HepG2 (cell line): ENCODE results near the gene VRK3. TPM values are rescaled to one million over a fixed set of nuclear protein-coding genes. Genes with fewer than 3 reads are reported as not detected.

Experiments used
- BHLHE40 ChIP-seq: IDR thresholded peaks from 2 replicates; pipeline ENCODE4 v1.6.1; 2011; ENCODE audit warnings: low read length, improper control_type of control experiment
- CHD4 ChIP-seq: fragments of 200-600 bp; sonication (generic); IDR thresholded peaks from 2 replicates; pipeline ENCODE4 v1.7.0; 2017; ENCODE audit warnings: mild to moderate bottlenecking, low read length, borderline replicate concordance
- ELF3 ChIP-seq: IDR thresholded peaks from 2 replicates; pipeline ENCODE4 v1.6.1; 2016; ENCODE audit warnings: missing genetic modification reagents, missing compliant biosample characterization
- HMGA1 ChIP-seq: sonication (generic); formaldehyde crosslinking; conservative IDR thresholded peaks from 2 replicates; pipeline ENCODE4 v1.4.0; 2020; ENCODE audit warnings: missing genetic modification reagents
- HNRNPH1 ChIP-seq: fragments of 200-400 bp; formaldehyde crosslinking; optimal IDR thresholded peaks from 2 replicates; pipeline ENCODE3; 2017; ENCODE audit warnings: mild to moderate bottlenecking, low read depth, low read length
- IRX3 ChIP-seq: sonication (generic); formaldehyde crosslinking; IDR thresholded peaks from 2 replicates; pipeline ENCODE4 v1.8.1; 2023; ENCODE audit warnings: mild to moderate bottlenecking, low read depth, missing genetic modification reagents, borderline replicate concordance
- LCORL ChIP-seq, 2 experiments: fragments of 450-650 bp in 1 of 2; sonication (generic) in 1 of 2; formaldehyde crosslinking in 1 of 2; IDR thresholded peaks; 2 replicates each; pipeline versions ENCODE4 v1.5.0 to v1.6.1; 2017 to 2020; ENCODE audit warnings: antibody characterized with exemption in 1 of 2, missing genetic modification reagents in 1 of 2
- NFE2 ChIP-seq: sonication (generic); formaldehyde crosslinking; IDR thresholded peaks from 2 replicates; pipeline ENCODE4 v1.4.0; 2020; ENCODE audit warnings: missing genetic modification reagents
- PITX1 ChIP-seq: sonication (generic); formaldehyde crosslinking; IDR thresholded peaks from 2 replicates; pipeline ENCODE4 v1.5.1; 2020; ENCODE audit warnings: mild to moderate bottlenecking, missing genetic modification reagents
- TAF1 ChIP-seq: sonication (generic); formaldehyde crosslinking; IDR thresholded peaks from 2 replicates; pipeline ENCODE4 v1.4.0; 2020; ENCODE audit warnings: missing genetic modification reagents
- ZKSCAN8 ChIP-seq: IDR thresholded peaks from 2 replicates; pipeline ENCODE4 v1.6.1; 2016; ENCODE audit warnings: borderline replicate concordance, missing genetic modification reagents, missing compliant biosample characterization
- ZMAT3 ChIP-seq: sonication (generic); formaldehyde crosslinking; conservative IDR thresholded peaks from 2 replicates; pipeline ENCODE4 v1.7.0; 2021; ENCODE audit warnings: missing genetic modification reagents
- ZNF230 ChIP-seq: sonication (generic); formaldehyde crosslinking; IDR thresholded peaks from 2 replicates; pipeline ENCODE4 v1.4.0; 2020; ENCODE audit warnings: mild to moderate bottlenecking, missing genetic modification reagents
- ZNF24 ChIP-seq: fragments of 450-650 bp; IDR thresholded peaks from 2 replicates; pipeline ENCODE4 v1.6.1; 2017; ENCODE audit warnings: antibody characterized with exemption, mild to moderate bottlenecking
- ZNF260 ChIP-seq: sonication (generic); formaldehyde crosslinking; IDR thresholded peaks from 2 replicates; pipeline ENCODE4 v1.4.0; 2020; ENCODE audit warnings: missing genetic modification reagents, low read depth, mild to moderate bottlenecking, borderline replicate concordance
- ZNF282 ChIP-seq: fragments of 450-650 bp; IDR thresholded peaks from 2 replicates; pipeline ENCODE4 v1.6.1; 2018; ENCODE audit not compliant: partially characterized antibody
- ZNF331 ChIP-seq: sonication (generic); formaldehyde crosslinking; IDR thresholded peaks from 2 replicates; pipeline ENCODE4 v1.4.0; 2020; ENCODE audit warnings: missing genetic modification reagents
- ZNF468 ChIP-seq: sonication (generic); formaldehyde crosslinking; IDR thresholded peaks from 2 replicates; pipeline ENCODE4 v1.8.0; 2022; ENCODE audit warnings: mild to moderate bottlenecking, moderate library complexity, missing genetic modification reagents
- ZNF569 ChIP-seq: sonication (generic); formaldehyde crosslinking; IDR thresholded peaks from 2 replicates; pipeline ENCODE4 v1.5.0; 2020; ENCODE audit warnings: mild to moderate bottlenecking, missing genetic modification reagents, moderate library complexity, borderline replicate concordance
- ZNF629 ChIP-seq: sonication (generic); formaldehyde crosslinking; conservative IDR thresholded peaks from 2 replicates; pipeline ENCODE4 v1.5.0; 2020; ENCODE audit warnings: missing genetic modification reagents
- polyA plus RNA-seq, 8 experiments: library from polyadenylated mRNA; depleted of rRNA in 3 of 8; stranded (reverse) in 7 of 8; unstranded in 1 of 8; fragments of >200 nt; fragmentation: Illumina TruSeq in 4 of 8; extraction: Trizol in 4 of 8; gene quantifications; 2 replicates each; pipeline versions ENCODE4 v1.2.1 to v1.2.3, GENCODE V29; 2011 to 2016; ENCODE audit warnings: low read depth in 4 of 8, missing spikeins in 1 of 8, mixed read lengths in 1 of 8; ENCODE audit not compliant: insufficient read depth in 1 of 8
- total RNA-seq, 5 experiments: library from RNA; depleted of rRNA; stranded (reverse); fragments of >200 nt; fragmentation: Illumina TruSeq; extraction: Trizol; gene quantifications; 2 replicates each; pipeline ENCODE4 v1.2.3, GENCODE V29; 2016; ENCODE audit warnings: low read depth in 1 of 5
- TF ChIP-seq, protein P1 (sequence below): sonication (generic); formaldehyde crosslinking; IDR thresholded peaks from 2 replicates; pipeline ENCODE4 v1.4.0; 2020; ENCODE audit warnings: mild to moderate bottlenecking, missing genetic modification reagents
- TF ChIP-seq, protein P2 (sequence below): sonication (generic); formaldehyde crosslinking; IDR thresholded peaks from 2 replicates; pipeline ENCODE4 v1.5.1; 2020; ENCODE audit warnings: missing genetic modification reagents, mild to moderate bottlenecking, borderline replicate concordance
- TF ChIP-seq, protein P3 (sequence below): sonication (generic); formaldehyde crosslinking; conservative IDR thresholded peaks from 2 replicates; pipeline ENCODE4 v1.8.0; 2022; ENCODE audit warnings: mild to moderate bottlenecking, moderate library complexity, missing genetic modification reagents
- TF ChIP-seq, protein P4 (sequence below): sonication (generic); formaldehyde crosslinking; IDR thresholded peaks from 2 replicates; pipeline ENCODE4 v1.5.1; 2020; ENCODE audit warnings: mild to moderate bottlenecking, moderate library complexity, missing genetic modification reagents

Gene VRK3
- total and polyA plus RNA-seq, 2 of the 13 experiments (the other 11 are each of a cell fraction or from before 2014, with no cell fraction given): 23.8 to 28.3 TPM

DNA sequence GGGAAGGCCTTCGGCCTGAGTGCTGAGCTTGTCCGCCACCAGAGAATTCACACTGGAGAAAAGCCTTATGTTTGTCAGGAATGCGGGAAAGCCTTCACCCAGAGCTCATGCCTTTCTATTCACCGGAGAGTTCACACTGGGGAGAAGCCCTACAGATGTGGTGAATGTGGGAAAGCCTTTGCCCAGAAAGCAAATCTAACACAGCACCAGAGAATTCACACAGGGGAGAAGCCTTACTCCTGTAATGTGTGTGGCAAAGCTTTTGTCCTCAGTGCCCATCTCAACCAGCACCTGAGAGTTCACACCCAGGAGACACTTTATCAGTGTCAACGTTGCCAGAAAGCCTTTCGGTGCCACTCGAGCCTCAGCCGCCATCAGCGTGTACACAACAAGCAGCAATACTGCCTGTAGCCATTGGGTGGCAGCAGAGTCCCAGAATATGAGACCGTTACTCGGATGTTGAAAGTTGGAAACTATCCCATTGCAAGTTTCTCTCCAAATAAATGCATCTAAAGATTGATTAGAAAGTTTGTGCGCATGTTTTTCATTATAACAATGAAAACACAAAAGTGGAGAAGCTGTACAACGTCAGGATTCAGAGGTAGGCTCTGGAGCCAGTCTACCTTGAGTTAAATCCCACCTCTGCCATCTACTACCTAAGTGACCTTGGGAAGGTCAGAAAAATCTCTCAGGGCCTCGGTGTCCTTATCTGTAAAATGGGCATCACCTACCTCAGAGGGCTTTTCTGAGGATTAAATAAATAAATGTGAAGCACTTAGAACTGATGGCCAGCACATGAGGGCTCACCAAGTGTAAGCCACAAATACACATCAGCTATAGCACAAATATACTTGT, 21.7 kb upstream of the VRK3 start (continued):
- no peak for TF ChIP-seq ZNF24
- TF ChIP-seq HNRNPH1: no peak
- TF ChIP-seq, protein P1, sequence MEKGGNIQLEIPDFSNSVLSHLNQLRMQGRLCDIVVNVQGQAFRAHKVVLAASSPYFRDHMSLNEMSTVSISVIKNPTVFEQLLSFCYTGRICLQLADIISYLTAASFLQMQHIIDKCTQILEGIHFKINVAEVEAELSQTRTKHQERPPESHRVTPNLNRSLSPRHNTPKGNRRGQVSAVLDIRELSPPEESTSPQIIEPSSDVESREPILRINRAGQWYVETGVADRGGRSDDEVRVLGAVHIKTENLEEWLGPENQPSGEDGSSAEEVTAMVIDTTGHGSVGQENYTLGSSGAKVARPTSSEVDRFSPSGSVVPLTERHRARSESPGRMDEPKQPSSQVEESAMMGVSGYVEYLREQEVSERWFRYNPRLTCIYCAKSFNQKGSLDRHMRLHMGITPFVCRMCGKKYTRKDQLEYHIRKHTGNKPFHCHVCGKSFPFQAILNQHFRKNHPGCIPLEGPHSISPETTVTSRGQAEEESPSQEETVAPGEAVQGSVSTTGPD (CRISPR knock-in tag): no peak
- no peak for TF ChIP-seq ZKSCAN8 (CRISPR knock-in tag)
- no peak for TF ChIP-seq ZMAT3 (CRISPR knock-in tag)
- TF ChIP-seq ZNF629 (CRISPR knock-in tag): peak; percentile 83
- TF ChIP-seq, protein P2, sequence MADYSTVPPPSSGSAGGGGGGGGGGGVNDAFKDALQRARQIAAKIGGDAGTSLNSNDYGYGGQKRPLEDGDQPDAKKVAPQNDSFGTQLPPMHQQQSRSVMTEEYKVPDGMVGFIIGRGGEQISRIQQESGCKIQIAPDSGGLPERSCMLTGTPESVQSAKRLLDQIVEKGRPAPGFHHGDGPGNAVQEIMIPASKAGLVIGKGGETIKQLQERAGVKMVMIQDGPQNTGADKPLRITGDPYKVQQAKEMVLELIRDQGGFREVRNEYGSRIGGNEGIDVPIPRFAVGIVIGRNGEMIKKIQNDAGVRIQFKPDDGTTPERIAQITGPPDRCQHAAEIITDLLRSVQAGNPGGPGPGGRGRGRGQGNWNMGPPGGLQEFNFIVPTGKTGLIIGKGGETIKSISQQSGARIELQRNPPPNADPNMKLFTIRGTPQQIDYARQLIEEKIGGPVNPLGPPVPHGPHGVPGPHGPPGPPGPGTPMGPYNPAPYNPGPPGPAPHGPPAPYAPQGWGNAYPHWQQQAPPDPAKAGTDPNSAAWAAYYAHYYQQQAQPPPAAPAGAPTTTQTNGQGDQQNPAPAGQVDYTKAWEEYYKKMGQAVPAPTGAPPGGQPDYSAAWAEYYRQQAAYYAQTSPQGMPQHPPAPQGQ (CRISPR knock-in tag): no peak
- TF ChIP-seq ZNF468 (CRISPR knock-in tag): no peak
- TF ChIP-seq CHD4: peak; percentile 75; the same call in 1 of the 2 replicates
- TF ChIP-seq BHLHE40: no peak
- no peak for TF ChIP-seq NFE2 (CRISPR knock-in tag)
- TF ChIP-seq ZNF282: no peak
- 0 out of 2 replicates have a peak, but pooled peaks have one; percentile 22 for TF ChIP-seq ELF3
- no peak for TF ChIP-seq HMGA1
- TF ChIP-seq, protein P3, sequence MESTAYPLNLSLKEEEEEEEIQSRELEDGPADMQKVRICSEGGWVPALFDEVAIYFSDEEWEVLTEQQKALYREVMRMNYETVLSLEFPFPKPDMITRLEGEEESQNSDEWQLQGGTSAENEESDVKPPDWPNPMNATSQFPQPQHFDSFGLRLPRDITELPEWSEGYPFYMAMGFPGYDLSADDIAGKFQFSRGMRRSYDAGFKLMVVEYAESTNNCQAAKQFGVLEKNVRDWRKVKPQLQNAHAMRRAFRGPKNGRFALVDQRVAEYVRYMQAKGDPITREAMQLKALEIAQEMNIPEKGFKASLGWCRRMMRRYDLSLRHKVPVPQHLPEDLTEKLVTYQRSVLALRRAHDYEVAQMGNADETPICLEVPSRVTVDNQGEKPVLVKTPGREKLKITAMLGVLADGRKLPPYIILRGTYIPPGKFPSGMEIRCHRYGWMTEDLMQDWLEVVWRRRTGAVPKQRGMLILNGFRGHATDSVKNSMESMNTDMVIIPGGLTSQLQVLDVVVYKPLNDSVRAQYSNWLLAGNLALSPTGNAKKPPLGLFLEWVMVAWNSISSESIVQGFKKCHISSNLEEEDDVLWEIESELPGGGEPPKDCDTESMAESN (CRISPR knock-in tag): no peak
- TF ChIP-seq ZNF230 (CRISPR knock-in tag): no peak
- no peak for TF ChIP-seq PITX1 (CRISPR knock-in tag)
- no peak for TF ChIP-seq ZNF260 (CRISPR knock-in tag)
- no peak for TF ChIP-seq TAF1
- no peak for TF ChIP-seq LCORL (IDR thresholded peaks at IDR 0.05)
- 0 out of 2 replicates have a peak, but pooled peaks have one; percentile 34 for TF ChIP-seq LCORL (CRISPR knock-in tag; IDR thresholded peaks at IDR 0.05)
- TF ChIP-seq ZNF331 (CRISPR knock-in tag): no peak
- TF ChIP-seq ZNF569 (CRISPR knock-in tag): no peak
- TF ChIP-seq, protein P4, sequence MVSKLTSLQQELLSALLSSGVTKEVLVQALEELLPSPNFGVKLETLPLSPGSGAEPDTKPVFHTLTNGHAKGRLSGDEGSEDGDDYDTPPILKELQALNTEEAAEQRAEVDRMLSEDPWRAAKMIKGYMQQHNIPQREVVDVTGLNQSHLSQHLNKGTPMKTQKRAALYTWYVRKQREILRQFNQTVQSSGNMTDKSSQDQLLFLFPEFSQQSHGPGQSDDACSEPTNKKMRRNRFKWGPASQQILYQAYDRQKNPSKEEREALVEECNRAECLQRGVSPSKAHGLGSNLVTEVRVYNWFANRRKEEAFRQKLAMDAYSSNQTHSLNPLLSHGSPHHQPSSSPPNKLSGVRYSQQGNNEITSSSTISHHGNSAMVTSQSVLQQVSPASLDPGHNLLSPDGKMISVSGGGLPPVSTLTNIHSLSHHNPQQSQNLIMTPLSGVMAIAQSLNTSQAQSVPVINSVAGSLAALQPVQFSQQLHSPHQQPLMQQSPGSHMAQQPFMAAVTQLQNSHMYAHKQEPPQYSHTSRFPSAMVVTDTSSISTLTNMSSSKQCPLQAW (CRISPR knock-in tag): no peak
- no peak for TF ChIP-seq IRX3 (CRISPR knock-in tag)
